ENCODE results near the gene LAMB1.

LAMB1 gene

DNA sequence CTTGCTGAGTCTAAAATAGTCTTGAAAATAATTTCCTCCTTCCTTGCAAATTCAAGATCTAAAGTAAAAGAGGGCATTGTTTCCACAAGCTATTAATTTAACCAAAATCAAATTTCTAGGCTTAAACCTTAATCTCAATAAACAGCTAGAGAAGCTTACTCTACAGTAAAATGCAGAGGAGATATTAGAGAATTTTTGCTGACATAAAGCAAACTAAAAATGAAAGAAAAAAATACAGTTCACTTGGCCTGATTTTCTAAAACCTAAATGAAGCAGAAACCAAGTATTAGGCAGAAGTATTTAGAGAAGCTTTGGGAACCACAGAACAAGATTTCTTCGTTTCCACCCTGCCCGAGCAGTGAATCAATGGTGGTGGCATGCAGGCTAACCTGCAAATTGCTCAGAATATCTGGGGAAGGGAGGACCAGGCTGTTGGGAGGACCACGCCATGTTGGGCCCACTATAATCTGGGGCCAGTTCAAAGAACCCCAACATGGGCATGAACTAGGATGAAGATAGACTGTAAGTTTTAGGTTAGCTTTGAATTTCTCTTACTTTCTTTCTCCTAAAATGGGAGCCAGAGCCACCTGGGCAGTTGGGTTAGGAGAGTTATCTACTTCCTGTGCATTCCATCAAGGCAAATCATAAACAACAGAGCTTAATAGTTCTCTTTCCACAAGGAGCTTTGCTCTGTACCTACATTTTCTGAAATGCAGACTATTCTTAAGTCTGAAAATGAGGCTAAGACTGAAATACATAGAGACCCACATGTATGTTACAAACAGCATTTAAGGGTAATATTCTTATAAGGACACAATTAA lies 4.1 kb downstream of the LAMB1 start:
- DNase-seq (no peak), ATAC-seq (no peak)

DNA sequence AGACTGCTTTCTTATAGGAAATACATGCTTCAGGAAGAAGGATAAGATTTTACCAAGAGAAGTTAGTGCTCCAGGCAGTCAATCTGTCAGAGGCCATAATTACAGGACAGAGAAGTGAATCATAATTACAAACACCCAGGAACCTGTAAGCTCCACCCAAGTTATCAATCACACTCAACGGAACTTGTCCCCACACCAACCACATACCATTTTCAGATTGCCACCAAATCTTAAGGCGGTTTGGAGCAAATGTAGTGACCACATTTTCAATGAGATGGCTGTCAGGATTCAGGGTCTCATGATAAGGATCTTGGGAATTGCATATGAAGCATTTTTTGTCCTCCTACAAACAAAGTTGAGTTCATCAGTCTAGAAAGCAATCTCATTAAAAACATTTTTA lies 4.8 kb downstream of the LAMB1 start:
- DNase-seq, result no peak

DNA sequence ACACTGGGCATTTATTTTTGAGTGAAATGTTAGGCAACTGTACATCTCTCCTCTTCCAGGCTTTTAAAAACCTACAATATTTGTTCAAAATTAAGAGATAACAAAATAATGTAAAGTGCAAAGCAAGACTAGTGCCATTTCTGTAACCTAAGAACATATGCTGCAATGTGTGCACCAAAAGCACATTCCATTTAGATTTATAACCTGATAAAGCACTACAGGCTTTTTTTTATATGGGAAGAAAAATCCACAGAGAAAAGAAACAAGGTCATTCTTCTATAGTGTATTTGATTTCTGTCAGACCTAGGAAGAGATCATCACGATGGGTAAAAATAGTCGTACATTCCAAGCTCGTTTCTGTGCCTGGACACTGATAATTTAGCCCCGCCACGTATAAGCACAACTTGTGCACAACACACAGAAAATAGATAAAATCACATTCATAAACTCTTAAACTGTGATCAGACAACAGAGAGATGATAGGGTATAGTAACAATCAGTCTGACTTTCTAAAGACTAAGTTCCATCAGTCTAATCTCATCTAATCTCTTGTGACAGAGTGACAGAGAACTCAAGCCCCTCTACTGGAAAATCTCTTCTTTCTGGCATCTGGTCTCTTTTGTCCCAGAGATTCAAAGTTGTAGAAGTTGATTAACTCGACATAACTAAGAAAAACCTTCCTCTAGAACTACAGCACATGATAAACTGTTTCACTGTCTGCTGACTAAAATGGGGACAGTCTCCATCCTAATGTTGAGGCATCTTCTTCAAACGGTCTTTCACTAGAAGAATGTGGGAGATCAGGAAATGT lies 6.7 kb downstream of the LAMB1 start:
- DNase-seq, result no peak
- ATAC-seq, result no peak

More for the DNA sequence above, 4.8 kb downstream of the LAMB1 start:
- ATAC-seq, result no peak

DNA sequence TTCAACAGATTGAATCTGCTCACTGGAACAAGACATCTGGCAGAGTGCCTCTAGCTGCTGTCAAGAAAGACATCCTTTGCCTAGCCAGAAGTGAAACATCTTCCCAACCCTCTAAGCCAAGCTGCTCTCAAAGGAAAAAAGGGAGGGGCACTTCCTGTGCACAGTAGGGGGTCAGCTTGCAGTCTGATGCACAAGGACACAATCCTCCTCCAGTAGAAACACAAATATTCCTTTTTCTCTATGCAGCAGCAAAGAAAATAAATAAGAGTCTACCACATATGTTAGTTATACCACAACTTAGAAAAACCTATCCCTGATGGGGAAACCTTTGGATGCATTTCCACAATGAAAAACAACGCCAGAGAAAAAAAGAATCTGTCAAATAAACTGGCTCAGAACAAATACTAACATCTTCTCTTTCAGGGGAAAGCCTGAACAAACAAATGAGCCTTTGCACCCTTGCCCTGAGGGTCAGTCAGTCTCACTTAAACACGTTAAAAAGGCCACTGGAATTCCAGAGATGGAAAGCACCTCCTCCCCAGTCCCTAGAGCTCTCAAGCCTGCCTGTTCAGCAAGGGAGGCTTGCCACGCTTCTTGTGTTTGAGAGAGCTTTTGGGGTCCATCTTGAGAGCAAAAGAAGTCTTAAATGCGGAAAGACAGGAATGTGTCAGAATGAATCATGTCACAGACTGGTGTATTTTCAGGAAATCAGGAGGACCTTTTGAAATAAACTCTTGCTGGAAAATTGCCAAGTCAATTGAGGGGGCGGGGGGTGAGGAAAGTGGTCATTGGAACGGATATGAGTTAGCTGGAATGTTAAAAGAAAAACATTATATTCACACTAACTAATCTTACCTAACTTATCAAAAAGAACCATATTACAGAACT lies 7.5 kb downstream of the LAMB1 start:
- no peak for ATAC-seq
- DNase-seq, result no peak

DNA sequence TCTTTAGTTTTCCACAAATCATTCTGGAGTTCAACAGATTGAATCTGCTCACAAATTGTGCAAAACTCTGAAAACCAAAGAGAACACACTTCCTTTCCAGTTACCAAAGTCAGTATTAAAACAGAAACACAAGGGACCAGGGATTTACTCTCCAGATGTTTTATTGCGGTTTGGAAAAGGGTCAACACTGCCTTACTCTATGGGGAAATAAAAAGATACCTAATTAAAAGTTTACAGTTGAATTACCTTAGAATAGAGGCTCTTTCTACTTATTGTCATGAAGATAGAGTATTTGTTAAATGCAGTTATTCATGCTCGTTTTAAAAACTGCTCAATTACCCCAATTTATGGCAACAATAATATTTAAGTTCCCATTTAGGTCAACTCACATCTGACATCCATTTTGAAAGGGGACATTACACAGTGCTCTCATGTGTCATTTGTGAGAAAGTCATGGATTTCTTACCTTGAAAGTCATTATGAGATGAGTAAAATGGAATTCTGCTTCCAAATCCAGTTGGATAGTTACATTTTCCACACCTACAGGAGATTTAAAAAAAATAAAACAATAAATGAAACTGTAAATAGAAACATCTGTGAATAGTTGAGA lies 8.4 kb downstream of the LAMB1 start:
- DNase-seq (no peak), ATAC-seq (no peak)

DNA sequence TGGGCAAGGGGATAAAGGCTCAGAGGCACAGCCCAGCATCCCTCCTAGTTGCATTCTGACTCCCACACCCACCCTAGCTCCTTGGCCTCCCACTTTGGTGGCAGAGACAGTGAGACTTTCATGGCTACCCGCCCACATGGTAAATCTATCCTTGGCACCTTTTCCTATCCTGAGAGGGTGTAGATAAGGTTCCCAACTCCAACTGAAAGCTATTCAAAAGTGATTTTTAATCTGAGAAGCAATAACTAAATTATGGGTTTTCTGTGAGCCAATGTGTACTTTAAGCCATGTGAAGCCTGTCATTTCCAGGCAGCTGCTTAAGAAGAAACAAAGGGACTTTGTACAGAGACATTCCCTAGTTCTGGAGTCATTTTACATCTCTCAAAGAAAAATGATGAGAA lies 9.1 kb downstream of the LAMB1 start:
- ATAC-seq, result no peak

DNA sequence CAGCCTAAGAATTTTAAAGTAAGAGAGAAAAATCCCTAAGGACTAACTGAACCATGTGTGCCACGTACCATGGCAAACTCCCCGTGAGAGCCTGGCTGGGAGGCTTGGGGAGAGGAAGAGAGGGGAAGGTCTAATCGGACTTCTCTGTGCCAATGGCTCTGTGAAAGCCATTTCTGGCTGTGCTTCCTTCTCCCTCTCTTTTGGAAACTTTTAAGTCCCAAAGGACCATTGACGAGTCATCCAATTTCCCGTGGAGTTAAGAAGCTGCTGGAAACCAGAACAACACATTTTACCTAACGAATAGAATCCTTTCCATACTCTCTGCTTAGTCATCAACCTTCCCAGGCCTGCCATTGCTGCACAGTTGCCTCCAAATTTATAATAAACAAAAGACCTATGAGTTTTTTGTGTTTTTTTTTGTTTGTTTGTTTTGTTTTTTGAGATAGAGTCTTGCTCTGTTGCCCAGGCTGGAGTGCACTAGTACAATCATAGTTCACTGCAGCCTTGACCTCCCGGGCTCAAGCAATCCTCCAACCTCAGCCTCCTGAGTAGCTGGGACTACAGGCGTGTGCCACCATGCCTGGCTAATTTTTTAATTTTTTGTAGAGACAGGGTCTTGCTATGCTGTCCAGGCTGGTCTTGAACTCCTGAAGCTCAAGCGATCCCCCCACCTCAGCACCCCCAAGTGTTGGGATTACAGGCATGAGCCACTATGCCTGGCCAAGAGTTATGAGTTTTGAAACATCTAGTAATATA lies 13.2 kb downstream of the LAMB1 start:
- no peak for DNase-seq
- no peak for ATAC-seq

More for the DNA sequence above, 9.1 kb downstream of the LAMB1 start:
- DNase-seq, result no peak

DNA sequence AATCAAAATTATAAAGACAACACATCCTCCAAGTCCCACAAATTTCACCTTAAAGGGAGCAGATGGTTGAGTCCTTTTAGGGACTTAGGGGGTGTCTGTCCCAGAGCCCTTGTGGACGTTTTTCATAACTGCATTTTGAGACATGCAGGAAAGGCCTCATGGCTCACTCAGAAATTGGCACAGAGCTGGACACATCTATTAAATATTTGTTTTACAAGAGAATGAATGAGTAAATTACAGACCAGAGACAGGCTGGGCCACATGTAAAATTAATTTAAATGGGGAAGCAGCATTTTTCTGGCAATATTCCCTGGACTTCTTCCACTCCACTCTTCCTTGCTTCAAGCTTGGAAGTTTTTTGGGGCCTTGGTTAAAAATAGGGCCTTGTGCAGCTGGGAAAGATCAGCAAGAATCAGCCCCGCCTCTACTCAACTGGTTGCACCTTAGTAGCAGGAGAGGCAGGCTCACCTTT lies 20.0 kb downstream of the LAMB1 start:
- DNase-seq (no peak), ATAC-seq (no peak)

DNA sequence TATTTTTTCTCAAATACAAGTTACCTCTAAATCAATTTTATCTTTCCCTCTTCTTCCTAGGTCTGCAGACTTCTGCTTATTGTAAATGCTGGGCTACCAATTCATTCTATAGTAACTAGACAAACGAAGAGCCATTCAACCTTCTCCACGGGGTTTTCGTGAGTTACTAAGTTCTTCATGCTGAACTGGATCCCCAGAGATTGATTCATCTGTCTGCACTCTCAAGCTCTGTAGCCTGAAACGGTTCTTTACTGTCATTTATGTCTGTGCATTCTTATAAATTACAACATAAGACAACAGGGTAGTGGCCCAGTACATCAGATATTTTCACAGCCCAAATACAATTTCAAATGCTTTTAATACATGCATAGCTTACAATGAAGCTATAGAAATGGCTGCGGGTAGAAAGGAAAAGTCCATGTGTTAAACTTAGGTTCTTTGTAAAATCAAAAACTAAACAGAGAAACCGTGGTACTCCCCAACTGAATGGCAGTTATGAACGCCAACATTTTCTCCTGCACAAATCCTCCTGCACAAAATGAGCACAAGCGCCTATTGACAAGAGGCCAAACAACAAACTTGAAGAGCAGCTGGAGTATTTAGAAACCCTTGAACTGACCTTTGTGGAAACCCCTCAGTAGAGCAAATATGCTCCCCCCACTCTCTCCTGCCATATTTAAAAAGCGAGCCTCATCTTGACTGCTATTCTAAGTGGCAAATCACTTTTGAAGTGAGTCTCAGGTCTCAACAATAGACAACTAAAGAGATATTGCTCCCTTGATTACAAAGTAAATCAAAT lies 20.7 kb downstream of the LAMB1 start:
- ATAC-seq, result no peak
- no peak for DNase-seq

DNA sequence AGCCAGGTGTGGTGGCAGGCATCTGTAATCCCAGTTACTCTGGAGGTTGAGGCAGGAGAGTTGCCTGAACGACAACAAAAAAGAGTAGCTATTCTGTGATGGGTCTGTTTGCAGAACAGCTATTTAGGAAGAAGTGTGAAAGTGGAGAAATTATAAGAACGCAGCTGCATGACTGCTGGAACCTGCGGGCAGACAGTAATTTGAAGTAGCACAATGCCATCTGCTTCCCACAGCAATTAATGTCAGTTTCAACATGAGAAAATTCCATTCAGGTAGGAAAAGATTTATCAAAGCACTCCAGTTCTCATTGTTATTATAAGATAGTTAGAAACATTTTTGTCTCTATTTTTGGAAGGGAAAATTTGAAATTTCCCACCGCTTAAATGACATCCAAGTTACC lies 21.5 kb downstream of the LAMB1 start:
- ATAC-seq (no peak), DNase-seq (no peak)

DNA sequence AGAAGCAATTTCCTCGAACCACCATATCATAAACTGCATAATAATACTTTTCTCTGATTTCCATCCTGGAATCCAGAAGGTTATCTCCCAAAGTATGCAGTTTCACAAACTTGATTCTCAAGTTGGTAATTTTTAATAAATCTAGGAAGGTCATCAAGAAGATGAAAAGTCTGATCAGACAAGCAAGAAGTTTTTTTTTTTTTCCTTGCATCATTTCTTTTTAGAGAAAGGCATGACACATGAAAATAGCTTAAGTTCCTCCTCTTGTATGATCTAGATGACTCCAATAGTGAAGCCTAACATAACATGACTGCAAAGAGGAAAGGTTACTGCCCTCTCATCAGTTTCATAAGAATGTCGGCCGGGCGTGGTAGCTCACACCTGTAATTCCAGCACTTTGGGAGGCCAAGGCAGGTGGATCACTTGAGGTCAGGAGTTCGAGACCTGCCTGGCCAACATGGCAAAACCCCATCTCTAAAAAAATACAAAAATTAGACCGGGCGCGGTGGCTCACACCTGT lies 22.2 kb downstream of the LAMB1 start:
- DNase-seq (no peak), ATAC-seq (no peak)

DNA sequence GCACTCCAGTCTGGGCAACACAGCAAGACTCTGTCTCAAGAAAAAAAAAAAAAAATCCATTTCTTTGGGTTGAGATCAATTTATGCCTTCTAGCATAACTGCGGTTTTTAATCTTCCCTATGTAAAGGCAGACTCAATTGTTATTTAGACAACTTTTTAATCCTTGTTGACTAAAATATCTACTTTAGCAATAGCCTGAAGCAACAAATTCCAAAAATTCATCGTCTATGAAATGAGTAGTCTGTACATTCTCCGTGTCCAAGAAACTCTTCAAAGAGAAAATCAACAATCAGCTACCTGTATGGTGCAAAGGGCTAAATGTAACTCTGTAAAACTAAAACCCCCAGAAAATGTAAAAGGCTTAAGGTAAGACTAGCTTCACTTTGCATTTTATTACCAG lies 22.8 kb downstream of the LAMB1 start:
- ATAC-seq (no peak), DNase-seq (no peak)

DNA sequence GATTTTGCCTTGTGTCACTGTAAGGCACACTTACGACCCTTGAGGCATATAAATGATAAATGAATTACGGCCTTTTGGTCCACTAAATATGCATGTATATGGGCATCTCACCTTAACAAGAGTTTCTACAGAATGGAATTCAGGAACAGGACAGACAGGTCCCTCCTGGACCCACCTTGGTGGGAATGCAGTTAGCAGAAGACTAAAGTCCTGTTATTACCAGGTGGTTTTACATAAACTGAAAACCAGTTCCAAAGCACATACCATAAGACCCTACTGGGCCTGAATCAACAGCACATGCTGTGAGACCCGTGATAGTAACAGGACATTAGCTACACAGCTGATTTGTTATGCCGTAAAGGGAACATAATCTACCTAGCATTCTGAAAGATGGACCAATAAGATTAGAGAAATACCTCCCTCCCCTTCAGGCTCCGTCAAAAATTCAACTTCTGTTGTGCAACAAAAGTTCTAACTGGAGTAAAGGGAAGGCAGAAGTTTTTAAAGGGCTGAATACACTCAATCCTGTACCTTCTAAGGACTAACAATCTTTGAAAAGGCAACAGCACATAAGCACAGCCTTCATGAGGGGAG lies 24.0 kb downstream of the LAMB1 start:
- DNase-seq (no peak), ATAC-seq (no peak)

DNA sequence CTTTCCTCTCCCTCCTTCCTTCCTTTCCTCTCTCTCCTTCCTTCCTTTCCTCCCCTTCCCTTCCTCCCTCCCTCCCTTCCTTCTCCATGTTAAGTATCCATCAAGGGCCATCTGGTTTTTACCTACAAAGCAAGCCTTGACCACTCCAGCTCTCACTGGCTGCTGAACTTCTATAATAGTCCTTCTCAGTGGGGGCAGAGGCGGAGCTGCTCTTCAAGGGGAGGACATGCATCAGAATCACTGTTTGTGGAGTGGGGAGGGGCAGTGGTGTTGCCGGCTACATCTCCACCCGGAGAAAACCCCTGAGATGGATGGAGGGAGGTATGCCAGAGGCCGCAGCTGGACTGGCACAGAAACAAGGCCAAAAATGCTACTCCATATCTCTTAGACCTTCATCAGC lies 25.9 kb downstream of the LAMB1 start:
- no peak for DNase-seq

DNA sequence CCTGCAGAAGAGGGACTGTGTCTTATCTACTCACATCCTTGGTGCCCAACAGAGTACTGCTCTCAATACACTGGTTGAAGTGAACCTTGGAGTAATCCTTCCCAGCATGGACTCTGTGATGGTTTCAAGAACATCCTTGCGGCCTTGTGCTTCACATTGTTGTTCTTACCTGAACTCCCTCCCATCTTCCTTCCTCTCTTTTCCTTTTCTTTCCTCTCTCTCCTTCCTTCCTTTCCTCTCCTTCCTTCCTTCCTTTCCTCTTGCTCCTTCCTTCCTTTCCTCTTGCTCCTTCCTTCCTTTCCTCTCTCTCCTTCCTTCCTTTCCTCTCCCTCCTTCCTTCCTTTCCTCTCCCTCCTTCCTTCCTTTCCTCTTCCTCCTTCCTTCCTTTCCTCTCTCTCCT lies 26.3 kb downstream of the LAMB1 start:
- no peak for DNase-seq
- no peak for ATAC-seq

More for the DNA sequence above, 25.9 kb downstream of the LAMB1 start:
- no peak for ATAC-seq

DNA sequence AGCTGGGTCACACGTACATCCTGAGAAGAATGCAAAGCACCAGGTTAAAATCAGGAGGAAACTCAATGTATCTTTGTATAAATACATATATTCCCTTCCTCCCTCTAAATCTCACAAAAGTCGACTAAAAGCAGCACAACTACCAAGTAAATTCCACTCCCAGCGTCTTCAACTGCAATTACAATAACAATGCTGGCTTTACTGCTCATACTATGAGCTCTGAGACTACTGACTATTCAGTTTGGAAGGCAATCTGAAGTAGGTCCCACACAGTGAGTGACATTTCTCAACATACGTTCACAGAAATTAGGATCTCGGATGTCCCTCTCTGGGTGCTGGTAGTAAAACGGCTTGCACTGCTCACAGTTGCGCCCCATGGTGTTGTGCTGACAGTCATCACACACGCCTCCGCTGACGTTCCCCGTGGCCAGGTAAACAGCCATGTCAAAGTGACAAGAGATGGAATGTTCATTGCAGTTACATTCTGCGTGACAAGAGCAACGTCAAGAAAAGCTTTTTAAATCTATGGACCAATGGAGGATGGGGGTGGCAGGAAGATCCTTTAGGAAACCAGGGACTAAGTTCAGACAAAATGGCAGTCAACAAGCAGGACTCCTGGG lies 27.5 kb downstream of the LAMB1 start:
- DNase-seq, result no peak
- no peak for ATAC-seq

DNA sequence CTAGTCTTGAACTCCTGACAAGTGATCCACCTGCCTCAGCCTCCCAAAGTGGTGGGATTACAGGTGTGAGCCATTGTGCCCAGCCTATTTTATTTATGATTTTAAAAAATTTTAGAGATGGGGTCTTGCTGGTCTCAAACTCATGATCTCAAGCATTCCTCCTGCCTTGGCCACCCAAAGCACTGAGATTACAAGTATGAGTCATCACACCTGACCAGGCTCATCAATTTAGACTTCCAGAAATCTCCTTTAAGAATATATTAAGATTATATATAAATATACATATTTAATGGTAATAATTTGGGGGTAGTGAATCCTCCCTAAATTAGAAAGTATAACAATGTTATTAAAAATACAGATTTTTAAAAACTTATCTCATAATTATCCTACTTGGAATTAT lies 29.1 kb downstream of the LAMB1 start:
- ATAC-seq, result no peak
- DNase-seq, result no peak

DNA sequence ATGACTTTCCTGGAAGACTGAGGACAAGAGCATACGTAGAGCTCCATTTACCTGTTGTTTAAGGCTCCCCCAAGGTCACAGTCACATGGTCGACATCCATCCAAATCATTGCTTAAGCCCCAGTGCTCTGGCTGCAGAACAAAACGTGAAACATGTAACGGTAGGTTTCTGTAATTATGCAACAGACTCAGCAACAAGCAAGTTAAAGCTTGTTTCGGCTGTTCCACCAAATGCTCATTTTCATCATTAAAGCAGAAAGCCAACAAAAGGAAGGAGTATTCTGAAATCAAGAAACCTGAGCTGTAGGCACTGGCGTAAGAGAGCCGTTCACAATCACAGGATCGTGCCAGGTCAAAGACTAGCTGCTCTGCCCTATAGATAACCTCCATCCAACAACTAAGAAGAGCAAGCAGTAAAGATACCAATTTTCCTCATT lies 30.0 kb downstream of the LAMB1 start:
- DNase-seq, result no peak
- ATAC-seq, result no peak

DNA sequence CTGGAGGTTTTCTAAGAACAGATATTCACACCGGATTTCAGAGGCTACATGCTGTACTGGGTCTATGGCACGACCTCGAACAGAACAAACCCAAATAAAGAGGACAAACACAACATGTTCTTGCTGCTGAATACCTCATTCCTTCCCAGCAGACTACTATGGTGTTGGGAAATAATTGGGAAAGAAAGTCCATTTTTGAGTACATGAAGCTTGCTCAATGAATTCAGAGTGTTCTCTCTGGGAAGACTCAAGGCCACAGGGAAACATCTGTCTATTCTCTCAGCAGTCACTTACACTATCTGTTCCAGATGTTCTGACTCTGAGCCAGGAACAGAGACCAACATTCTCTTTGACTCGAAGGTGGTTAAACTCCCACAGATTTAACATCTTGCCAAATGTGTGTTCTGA lies 30.9 kb downstream of the LAMB1 start:
- DNase-seq, result no peak
- ATAC-seq, result no peak

Data from stimulated activated naive CD8-positive, alpha-beta T cell treated with anti-CD3 and anti-CD28 coated beads, Interleukin-15, Interleukin-2, amounts not matched to agents 100 U/mL and 50 U/mL, for 24 hours (primary cell).